Progenitor cell of endocrine pancreas (in vitro differentiated cells): Measurements from ENCODE around the gene MTLN. TPM values are rescaled to one million over a fixed set of nuclear protein-coding genes. Genes with fewer than 3 reads are reported as not detected.

Experiments used
- DNase-seq: peaks from one replicate; pipeline ENCODE4 v3.0.0; 2021; ENCODE audit warnings: low spot score; ENCODE audit not compliant: unreplicated experiment
- H3K27ac Mint-ChIP-seq: 2 replicates; pipeline ENCODE4 v1.8.0; 2021; ENCODE audit warnings: mild to moderate bottlenecking, moderate library complexity, mixed read lengths
- H3K27me3 Mint-ChIP-seq: 2 replicates; pipeline ENCODE4 v1.8.0; 2021; ENCODE audit warnings: mixed read lengths
- H3K36me3 Mint-ChIP-seq: 2 replicates; pipeline ENCODE4 v1.8.0; 2022; ENCODE audit warnings: mixed read lengths; ENCODE audit not compliant: insufficient read depth
- H3K4me1 Mint-ChIP-seq: 2 replicates; pipeline ENCODE4 v1.8.0; 2021; ENCODE audit warnings: low read depth, mixed read lengths
- H3K4me3 Mint-ChIP-seq: 2 replicates; pipeline ENCODE4 v1.8.0; 2021; ENCODE audit warnings: low read depth, mild to moderate bottlenecking, moderate library complexity, mixed read lengths
- H3K9me3 Mint-ChIP-seq: 2 replicates; pipeline ENCODE4 v1.8.0; 2021; ENCODE audit warnings: low read depth, mixed read lengths
- CTCF ChIP-seq: fragments of 200-600 bp; sonication (generic); IDR thresholded peaks from one replicate; pipeline ENCODE4 v1.5.0; 2021; ENCODE audit warnings: antibody characterized with exemption, mild to moderate bottlenecking; ENCODE audit not compliant: unreplicated experiment
- total RNA-seq: library from RNA; stranded (reverse); gene quantifications from 2 replicates; pipeline ENCODE4 v1.2.1, GENCODE V29; 2021

Gene MTLN
- total RNA-seq, 1 donor from 2014 or later, result 7.5 TPM

GRCh38 chr2:110172506-110172905 lies 39.8 kb downstream of the MTLN start:
- Mint-ChIP-seq H3K27ac (no peak overlapping the region), H3K9me3 (no peaks in the 10 kb centered on the region), H3K4me3 (no peak overlapping the region), H3K4me1 (no peaks in the 10 kb centered on the region), H3K36me3 (no peaks in the 10 kb centered on the region), H3K27me3 (no peaks in the 10 kb centered on the region)
- TF ChIP-seq CTCF, result no peak
- no peak for DNase-seq

GRCh38 chr2:110170102-110170501 lies 42.2 kb downstream of the MTLN start:
- no peak overlapping the region for H3K27ac Mint-ChIP-seq
- no peaks in the 10 kb centered on the region for H3K27me3 Mint-ChIP-seq
- H3K4me3 Mint-ChIP-seq, result no peak overlapping the region
- no peak for TF ChIP-seq CTCF
- H3K4me1 Mint-ChIP-seq, result no peaks in the 10 kb centered on the region
- no peaks in the 10 kb centered on the region for H3K9me3 Mint-ChIP-seq
- H3K36me3 Mint-ChIP-seq, result no peaks in the 10 kb centered on the region
- no peak for DNase-seq

GRCh38 chr2:110167326-110168000 lies 44.9 kb downstream of the MTLN start:
- H3K27ac Mint-ChIP-seq, result no peak overlapping the region
- no peaks in the 10 kb centered on the region for H3K4me1 Mint-ChIP-seq
- H3K36me3 Mint-ChIP-seq, result peaks cover under 1% of the 10 kb centered on the region
- no peak for DNase-seq
- no peaks in the 10 kb centered on the region for H3K27me3 Mint-ChIP-seq
- TF ChIP-seq CTCF, result no peak
- no peak overlapping the region for H3K4me3 Mint-ChIP-seq
- H3K9me3 Mint-ChIP-seq, result no peaks in the 10 kb centered on the region

- no peak for DNase-seq
- Mint-ChIP-seq H3K27ac (no peak overlapping the region), H3K9me3 (no peaks in the 10 kb centered on the region), H3K4me1 (no peaks in the 10 kb centered on the region), H3K27me3 (no peaks in the 10 kb centered on the region), H3K36me3 (peaks cover 2% of the 10 kb centered on the region), H3K4me3 (no peak overlapping the region)
- no peak for TF ChIP-seq CTCF
These were observed 46.1 kb downstream of the MTLN start for GRCh38 chr2:110166266-110166665.

Other genes starting within 250 kb of the MTLN start
- 6.9 TPM in 2 replicates for gene MALL, start 96.7 kb downstream of the MTLN start, total RNA-seq
- gene NPHP1, start 7.5 kb downstream of the MTLN start, total RNA-seq, result 13.5 and 14.3 TPM in 2 replicates